Motor neuron (in vitro differentiated cells): Measurements from ENCODE around the gene SLC37A1. TPM values are rescaled to one million over a fixed set of nuclear protein-coding genes. Genes with fewer than 3 reads are reported as not detected.
"Not testable (repeated sequence)": the region's sequence is repeated elsewhere in the genome, so short reads cannot be mapped to it uniquely, and the experiment has no call there.

Source experiments
- ATAC-seq, 8 experiments: fragments of 200-7000 bp; cut with Tn5 transposase; replicated peaks in 6 of 8; 2 replicates each; pipeline ENCODE4 v1.8.0; 2021; ENCODE audit warnings: mild to moderate bottlenecking in 8 of 8, moderate library complexity in 8 of 8
- H3K27ac ChIP-seq, 2 donors: fragments of 250-450 bp; sonication (Bioruptor Pico); 2 replicates each; pipeline ENCODE4 v1.9.0; 2021; ENCODE audit warnings: antibody characterized with exemption in 2 of 2, mild to moderate bottlenecking in 2 of 2, moderate library complexity in 1 of 2
- H3K4me1 ChIP-seq, 2 donors: fragments of 250-450 bp; sonication (Bioruptor Pico); replicated peaks in 1 of 2; 2 replicates each; pipeline ENCODE4 v1.6.1; 2021; ENCODE audit warnings: antibody characterized with exemption in 2 of 2, mild to moderate bottlenecking in 2 of 2, moderate library complexity in 1 of 2
- H3K4me3 ChIP-seq, 5 donors: fragments of 250-450 bp; sonication (Bioruptor Pico); 2 replicates each; pipeline ENCODE4 v1.9.0; 2021; ENCODE audit warnings: antibody characterized with exemption in 5 of 5, mild to moderate bottlenecking in 5 of 5, moderate library complexity in 4 of 5
- WGBS, 10 experiments: fragments of 450-650 bp; shearing (Covaris generic); methylation state at CpG; one replicate each; pipeline ENCODE4 v1.0.0; 2022; 5-methylcytosine and 5-hydroxymethylcytosine counted together
- in situ Hi-C, 9 experiments: fragments of 400-800 bp; cut with MboI; loops; one replicate each; pipeline ENCODE4 v1.15.0; 2021; ENCODE audit warnings: low sequenced_read_pairs in 9 of 9, low pct_unique_long_range_greater_than_20kb in 2 of 9; ENCODE audit not compliant: unreplicated experiment in 9 of 9
- total RNA-seq, 8 experiments: library from RNA; unstranded; fragments of 300-600 nt; gene quantifications; 2 replicates each; pipeline versions ENCODE4 v1.2.3 to v1.2.4, GENCODE V29; 2022

Gene SLC37A1
- total RNA-seq, 8 experiments from 2014 or later: 0.71 to 49.0 (median 14.1) TPM

- in situ Hi-C loops: loop anchor here in 1 of 9 experiments (25.0 kb wide), 1 partner anchor 205 kb away; no protein-coding TSS in a partner anchor
- Histone ChIP-seq H3K4me3 (no peak overlapping the region), H3K4me1 (peaks cover 2 to 9% of the 10 kb centered on the region in 2 donors), H3K27ac (peak overlapping the region in 1 of 2 donors; percentile 7)
- ATAC-seq: peak in 1 of 8 experiments; percentile 7
- WGBS, 10 experiments: 0 to 92% (median 68%) methylated on average over 1 to 5 of the region's 5 CpGs; no CpG with 5 or more reads in 3 of the 10 experiments
These were observed 94.0 kb downstream of the SLC37A1 start for GRCh38 chr21:42607525-42608102.

DNA sequence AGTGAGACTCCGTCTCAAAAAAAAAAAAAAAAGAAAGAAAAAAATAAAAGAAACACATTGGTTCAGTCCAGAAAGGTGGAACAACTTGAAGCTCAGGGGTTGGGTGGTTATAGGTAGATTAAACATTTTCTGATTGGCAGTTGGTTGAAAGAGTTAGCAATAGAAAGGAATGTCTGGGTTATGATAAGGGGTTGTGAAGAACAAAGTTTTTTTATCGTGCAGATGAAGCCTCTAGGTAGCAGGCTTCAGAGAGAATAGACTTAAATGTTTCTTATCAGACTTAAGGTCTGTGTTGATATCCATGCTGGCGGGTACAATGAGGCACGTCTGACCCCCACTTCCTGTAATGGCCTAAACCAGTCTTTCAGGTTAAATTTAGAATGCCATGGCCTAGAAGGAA, 94.8 kb downstream of the SLC37A1 start:
- in situ Hi-C loops: loop anchor here in 1 of 9 experiments (25.0 kb wide), 1 partner anchor 204 kb away; no protein-coding TSS in a partner anchor
- ATAC-seq: no peak

GRCh38 chr21:42609811-42610210, 96.2 kb downstream of the SLC37A1 start:
- H3K27ac ChIP-seq: no peak overlapping the region
- peaks cover 2 to 9% of the 10 kb centered on the region in 2 donors for H3K4me1 ChIP-seq
- in situ Hi-C loops: loop anchor here in 1 of 9 experiments (25.0 kb wide), 1 partner anchor 202 kb away; no protein-coding TSS in a partner anchor
- WGBS, 10 experiments: 58 to 100% (median 80%) methylated on average over 1 to 2 of the region's 2 CpGs; no CpG with 5 or more reads in 5 of the 10 experiments
- H3K4me3 ChIP-seq: no peak overlapping the region
- ATAC-seq: no peak

More for the DNA sequence above, 94.8 kb downstream of the SLC37A1 start:
- no peak overlapping the region for H3K27ac ChIP-seq
- 10 to 100% (median 77%) methylated on average over 1 to 4 of the region's 4 CpGs; no CpG with 5 or more reads in 1 of the 10 experiments for WGBS, 10 experiments
- H3K4me3 ChIP-seq: no peak overlapping the region
- H3K4me1 ChIP-seq: peaks cover 2 to 9% of the 10 kb centered on the region in 2 donors

DNA sequence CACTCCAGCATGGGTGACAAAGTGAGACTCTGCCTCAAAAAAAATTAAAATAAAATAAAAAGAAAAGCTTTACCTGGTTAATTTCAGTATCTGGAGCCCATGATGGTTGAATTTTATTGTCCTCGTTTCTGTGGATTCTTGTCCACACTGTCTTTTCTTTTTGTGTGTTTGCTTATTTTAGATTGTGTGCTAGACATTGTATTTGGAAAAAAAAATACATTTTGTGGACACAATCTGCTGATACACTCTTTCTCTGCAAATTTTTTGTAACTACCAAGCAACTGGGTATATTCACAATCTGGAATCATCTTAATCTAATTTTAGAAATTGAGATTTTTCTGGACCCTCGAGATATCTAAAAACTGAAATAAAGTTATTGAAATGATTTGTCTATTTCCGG, 98.2 kb downstream of the SLC37A1 start:
- 3 to 100% (median 78%) methylated on average over 2 to 3 of the region's 3 CpGs for WGBS, 10 experiments
- Histone ChIP-seq H3K27ac (no peak overlapping the region), H3K4me1 (peaks cover 2 to 16% of the 10 kb centered on the region in 2 donors), H3K4me3 (no peak overlapping the region)
- no peak for ATAC-seq
- in situ Hi-C loops: loop anchor here in 1 of 9 experiments (25.0 kb wide), 1 partner anchor 200 kb away; no protein-coding TSS in a partner anchor

- Histone ChIP-seq H3K4me3 (no peak overlapping the region), H3K4me1 (peaks cover 2 to 16% of the 10 kb centered on the region in 2 donors), H3K27ac (no peak overlapping the region)
- 0 to 100% (median 75%) methylated on average over 1 of the region's 1 CpG; no CpG with 5 or more reads in 1 of the 10 experiments for WGBS, 10 experiments
- in situ Hi-C loops: loop anchor here in 1 of 9 experiments (25.0 kb wide), 1 partner anchor 200 kb away; no protein-coding TSS in a partner anchor
- no peak for ATAC-seq
These were observed 98.7 kb downstream of the SLC37A1 start for GRCh38 chr21:42612390-42612789.

DNA sequence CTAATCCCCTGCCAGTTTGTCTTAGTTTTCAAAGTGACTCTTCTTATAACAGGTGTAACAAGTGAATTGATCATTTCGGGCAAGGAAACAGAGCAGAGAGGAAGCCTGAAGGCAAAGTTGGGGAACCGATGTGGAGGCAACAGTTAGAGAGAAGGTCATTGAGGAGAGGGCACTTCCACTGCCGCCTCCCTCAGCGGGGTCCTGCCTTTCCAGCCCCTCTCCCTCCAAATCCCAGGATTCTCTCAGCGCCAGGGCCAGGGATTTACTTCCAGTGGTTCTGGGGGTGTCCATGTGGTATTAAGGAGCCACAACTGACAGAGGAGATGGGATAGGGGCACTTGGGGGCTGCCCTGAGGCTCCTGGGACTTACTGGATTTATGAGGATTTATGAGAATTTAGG, 100.1 kb downstream of the SLC37A1 start:
- Histone ChIP-seq H3K4me3 (no peak overlapping the region), H3K4me1 (peaks cover 9 to 19% of the 10 kb centered on the region in 2 donors), H3K27ac (no peak overlapping the region)
- WGBS, 10 experiments: 0 to 100% (median 86%) methylated on average over 1 to 5 of the region's 5 CpGs; no CpG with 5 or more reads in 3 of the 10 experiments
- in situ Hi-C loops: loop anchor here in 1 of 9 experiments (25.0 kb wide), 1 partner anchor 199 kb away; no protein-coding TSS in a partner anchor
- ATAC-seq: no peak

DNA sequence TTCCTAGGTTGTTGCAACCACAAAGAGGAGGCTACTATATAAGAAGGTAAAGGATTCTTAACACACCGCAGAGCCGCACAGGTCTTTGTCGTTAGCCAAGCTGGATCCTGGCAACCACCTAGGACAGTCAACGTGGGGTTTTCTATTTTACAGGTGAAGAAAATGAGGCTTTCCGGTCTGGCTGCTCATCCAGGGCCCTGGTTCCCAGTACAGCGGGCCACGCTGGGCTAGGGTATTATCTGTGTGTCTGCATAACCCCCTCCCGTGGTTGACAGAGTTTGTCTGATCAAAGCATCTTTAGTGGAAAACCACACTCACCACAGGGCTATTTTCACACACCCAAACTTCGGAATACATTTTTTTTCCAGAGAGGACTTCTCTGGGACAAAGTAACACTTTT, 100.7 kb downstream of the SLC37A1 start:
- no peak for ATAC-seq
- in situ Hi-C loops: loop anchor here in 1 of 9 experiments (25.0 kb wide), 1 partner anchor 198 kb away; no protein-coding TSS in a partner anchor
- H3K4me1 ChIP-seq: peaks cover 9 to 21% of the 10 kb centered on the region in 2 donors

GRCh38 chr21:42614811-42615351, 101.2 kb downstream of the SLC37A1 start:
- peak overlapping the region in 1 of 2 donors; percentile 28 for H3K27ac ChIP-seq
- WGBS, 10 experiments: 7 to 100% (median 48%) methylated on average over 1 to 9 of the region's 14 CpGs; no CpG with 5 or more reads in 4 of the 10 experiments
- in situ Hi-C loops: loop anchor here in 1 of 9 experiments (25.0 kb wide), 1 partner anchor 197 kb away; no protein-coding TSS in a partner anchor
- H3K4me3 ChIP-seq: no peak overlapping the region
- peak in 6 of 8 experiments; percentile 11 to 69 (median 52) for ATAC-seq
- H3K4me1 ChIP-seq: peaks cover 9 to 21% of the 10 kb centered on the region in 2 donors

More for the DNA sequence above, 100.7 kb downstream of the SLC37A1 start:
- H3K4me3 ChIP-seq: no peak overlapping the region
- WGBS, 10 experiments: 27 to 100% (median 77%) methylated on average over 1 to 8 of the region's 9 CpGs; no CpG with 5 or more reads in 1 of the 10 experiments
- H3K27ac ChIP-seq: no peak overlapping the region

DNA sequence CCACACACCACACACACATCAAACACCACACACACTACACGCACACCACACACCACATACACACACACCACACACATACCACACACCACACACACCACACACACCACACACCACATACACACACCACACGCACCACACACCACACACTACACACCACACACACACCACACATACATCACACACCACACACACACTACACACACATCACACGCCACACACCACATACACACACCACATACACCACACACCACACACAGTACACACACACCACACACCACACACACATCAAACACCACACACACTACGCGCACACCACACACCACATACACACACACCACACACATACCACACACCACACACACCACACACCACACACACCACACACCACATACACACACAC, 101.7 kb downstream of the SLC37A1 start:
- no CpG with 5 or more reads among the region's 5 CpGs for WGBS, 10 experiments

GRCh38 chr21:42615924-42616323, 102.3 kb downstream of the SLC37A1 start:
- in situ Hi-C loops: loop anchor here in 1 of 9 experiments (25.0 kb wide), 1 partner anchor 196 kb away; no protein-coding TSS in a partner anchor
- H3K4me3 ChIP-seq: no peak overlapping the region
- no peak for ATAC-seq
- WGBS, 10 experiments: 7 to 67% methylated on average over 2 to 3 of the region's 3 CpGs; no CpG with 5 or more reads in 8 of the 10 experiments
- peaks cover 9 to 21% of the 10 kb centered on the region in 2 donors for H3K4me1 ChIP-seq
- no peak overlapping the region for H3K27ac ChIP-seq

More for the DNA sequence above, 101.7 kb downstream of the SLC37A1 start:
- ATAC-seq, H3K27ac ChIP-seq, H3K4me3 ChIP-seq: not testable (repeated sequence)
- H3K4me1 ChIP-seq: peaks cover 9 to 21% of the 10 kb centered on the region in 2 donors
- in situ Hi-C loops: loop anchor here in 1 of 9 experiments (25.0 kb wide), 1 partner anchor 197 kb away; no protein-coding TSS in a partner anchor

DNA sequence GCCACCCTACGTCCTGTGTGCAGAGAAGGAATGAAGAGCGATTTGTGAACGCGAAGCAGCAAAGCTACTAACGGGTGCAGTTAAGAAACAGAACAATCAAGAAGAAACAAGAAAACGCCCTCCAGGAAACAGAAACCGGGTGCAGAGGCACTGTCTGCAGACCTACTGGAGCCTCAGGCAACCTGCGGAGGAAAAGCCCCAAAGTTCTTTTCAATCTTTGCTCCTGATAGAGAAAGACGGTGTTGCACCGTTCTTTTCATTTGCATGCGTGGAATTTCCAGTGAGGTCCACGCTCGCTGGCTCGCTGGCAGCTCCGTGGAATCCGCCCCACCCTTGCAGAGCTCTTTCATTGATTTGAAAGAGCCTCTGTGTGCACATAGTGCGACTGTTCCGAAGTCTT, 102.8 kb downstream of the SLC37A1 start:
- ATAC-seq: peak in 2 of 8 experiments; percentile 25 to 45
- peaks cover 14 to 24% of the 10 kb centered on the region in 2 donors for H3K4me1 ChIP-seq
- H3K4me3 ChIP-seq: no peak overlapping the region
- WGBS, 10 experiments: 3 to 80% (median 54%) methylated on average over 4 to 14 of the region's 18 CpGs; no CpG with 5 or more reads in 1 of the 10 experiments
- in situ Hi-C loops: loop anchor here in 1 of 9 experiments (25.0 kb wide), 1 partner anchor 196 kb away; no protein-coding TSS in a partner anchor
- no peak overlapping the region for H3K27ac ChIP-seq

DNA sequence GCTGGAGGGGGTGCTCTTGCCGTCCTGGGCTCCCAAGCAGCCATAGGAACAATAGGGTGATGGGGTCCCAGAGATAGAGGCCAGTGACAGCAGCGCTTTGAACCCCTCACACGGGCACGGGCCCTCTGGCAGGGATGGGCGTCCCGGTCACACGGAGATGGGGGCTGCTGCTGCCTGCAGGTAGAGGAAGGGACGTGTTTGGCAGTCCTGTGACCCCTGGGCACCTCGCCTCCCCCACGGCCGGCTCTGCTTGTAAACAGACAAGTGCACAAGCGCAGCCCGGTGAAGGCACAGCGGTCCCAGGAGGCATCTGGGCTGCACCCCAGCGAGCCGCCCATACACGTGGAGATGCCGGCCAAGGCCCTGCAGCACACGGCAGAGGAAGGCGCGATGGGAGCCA, 103.3 kb downstream of the SLC37A1 start:
- no peak overlapping the region for H3K4me3 ChIP-seq
- H3K27ac ChIP-seq: no peak overlapping the region
- WGBS, 10 experiments: 51 to 73% (median 62%) methylated on average over 1 to 6 of the region's 21 CpGs; no CpG with 5 or more reads in 6 of the 10 experiments
- no peak for ATAC-seq
- in situ Hi-C loops: loop anchor here in 1 of 9 experiments (25.0 kb wide), 1 partner anchor 195 kb away; no protein-coding TSS in a partner anchor
- H3K4me1 ChIP-seq: peaks cover 19 to 29% of the 10 kb centered on the region in 2 donors
